HepG2 (cell line): ENCODE measurements around the gene PLEKHA6. TPM values are rescaled to one million over a fixed set of nuclear protein-coding genes. Genes with fewer than 3 reads are reported as not detected.

ENCODE experiments used
- AHR ChIP-seq: IDR thresholded peaks from 2 replicates; pipeline ENCODE4 v1.6.1; 2018; ENCODE audit warnings: missing genetic modification reagents, missing compliant biosample characterization
- ATRX ChIP-seq: sonication (generic); formaldehyde crosslinking; IDR thresholded peaks from 2 replicates; pipeline ENCODE4 v1.4.0; 2020; ENCODE audit warnings: missing genetic modification reagents, borderline replicate concordance
- HES4 ChIP-seq: sonication (generic); formaldehyde crosslinking; IDR thresholded peaks from 2 replicates; pipeline ENCODE4 v1.9.0; 2021; ENCODE audit warnings: mild to moderate bottlenecking, missing genetic modification reagents, borderline replicate concordance
- HIVEP1 ChIP-seq: sonication (generic); formaldehyde crosslinking; IDR thresholded peaks from 2 replicates; pipeline ENCODE4 v1.4.0; 2020; ENCODE audit warnings: mild to moderate bottlenecking, missing genetic modification reagents
- NCOA5 ChIP-seq: sonication (generic); formaldehyde crosslinking; IDR thresholded peaks from 2 replicates; pipeline ENCODE4 v1.4.0; 2020; ENCODE audit warnings: missing genetic modification reagents
- NONO ChIP-seq, 2 experiments: fragments of 450-650 bp in 1 of 2; sonication (generic) in 1 of 2; formaldehyde crosslinking in 1 of 2; IDR thresholded peaks in 1 of 2; conservative IDR thresholded peaks in 1 of 2; 2 replicates each; pipeline versions ENCODE4 v1.6.1 to v1.8.0; 2017 to 2022; ENCODE audit warnings: mild to moderate bottlenecking in 1 of 2, missing genetic modification reagents in 1 of 2, moderate library complexity in 1 of 2
- NR2C2 ChIP-seq: sonication (generic); formaldehyde crosslinking; IDR thresholded peaks from 2 replicates; pipeline ENCODE4 v1.4.0; 2020; ENCODE audit warnings: missing genetic modification reagents, mild to moderate bottlenecking, moderate library complexity, borderline replicate concordance
- NR2F1 ChIP-seq, 2 experiments: fragments of 450-650 bp in 1 of 2; formaldehyde crosslinking in 1 of 2; IDR thresholded peaks; 2 replicates each; pipeline versions ENCODE4 v1.5.0 to v1.6.1; 2016 to 2020; ENCODE audit warnings: mild to moderate bottlenecking in 1 of 2, missing compliant biosample characterization in 1 of 2, missing genetic modification reagents in 1 of 2, moderate library complexity in 1 of 2
- PHB2 ChIP-seq: fragments of 450-650 bp; IDR thresholded peaks from 2 replicates; pipeline ENCODE4 v1.6.1; 2018; ENCODE audit not compliant: partially characterized antibody
- POGZ ChIP-seq: sonication (generic); formaldehyde crosslinking; IDR thresholded peaks from 2 replicates; pipeline ENCODE4 v1.4.0; 2020; ENCODE audit warnings: mild to moderate bottlenecking, missing genetic modification reagents
- RARA ChIP-seq: IDR thresholded peaks from 2 replicates; pipeline ENCODE4 v1.6.1; 2016; ENCODE audit warnings: missing genetic modification reagents, missing compliant biosample characterization
- STAT5B ChIP-seq: sonication (generic); formaldehyde crosslinking; IDR thresholded peaks from 2 replicates; pipeline ENCODE4 v1.4.0; 2020; ENCODE audit warnings: missing genetic modification reagents
- ZFAT ChIP-seq: sonication (generic); formaldehyde crosslinking; conservative IDR thresholded peaks from 2 replicates; pipeline ENCODE4 v1.8.1; 2023; ENCODE audit warnings: missing genetic modification reagents, inconsistent platforms
- ZKSCAN5 ChIP-seq: sonication (generic); formaldehyde crosslinking; IDR thresholded peaks from 2 replicates; pipeline ENCODE4 v1.5.1; 2020; ENCODE audit warnings: mild to moderate bottlenecking, missing genetic modification reagents
- ZNF660 ChIP-seq: sonication (generic); formaldehyde crosslinking; IDR thresholded peaks from 2 replicates; pipeline ENCODE4 v1.5.1; 2020; ENCODE audit warnings: mild to moderate bottlenecking, low read depth, missing genetic modification reagents, borderline replicate concordance
- ZNF780A ChIP-seq: sonication (generic); formaldehyde crosslinking; IDR thresholded peaks from 2 replicates; pipeline ENCODE4 v1.8.0; 2022; ENCODE audit warnings: mild to moderate bottlenecking, missing genetic modification reagents, moderate library complexity
- polyA plus RNA-seq, 8 experiments: library from polyadenylated mRNA; depleted of rRNA in 3 of 8; stranded (reverse) in 7 of 8; unstranded in 1 of 8; fragments of >200 nt; fragmentation: Illumina TruSeq in 4 of 8; extraction: Trizol in 4 of 8; gene quantifications; 2 replicates each; pipeline versions ENCODE4 v1.2.1 to v1.2.3, GENCODE V29; 2011 to 2016; ENCODE audit warnings: low read depth in 4 of 8, missing spikeins in 1 of 8, mixed read lengths in 1 of 8; ENCODE audit not compliant: insufficient read depth in 1 of 8
- total RNA-seq, 5 experiments: library from RNA; depleted of rRNA; stranded (reverse); fragments of >200 nt; fragmentation: Illumina TruSeq; extraction: Trizol; gene quantifications; 2 replicates each; pipeline ENCODE4 v1.2.3, GENCODE V29; 2016; ENCODE audit warnings: low read depth in 1 of 5
- TF ChIP-seq, protein P1 (sequence below): IDR thresholded peaks from 2 replicates; pipeline ENCODE4 v1.6.1; 2016; ENCODE audit warnings: mild to moderate bottlenecking, missing biosample characterization, missing genetic modification reagents
- TF ChIP-seq, protein P2 (sequence below): IDR thresholded peaks from 2 replicates; pipeline ENCODE4 v1.6.1; 2018; ENCODE audit warnings: missing genetic modification reagents
- TF ChIP-seq, protein P3 (sequence below): sonication (generic); formaldehyde crosslinking; IDR thresholded peaks from 2 replicates; pipeline ENCODE4 v1.4.0; 2020; ENCODE audit warnings: missing genetic modification reagents
- TF ChIP-seq, protein P4 (sequence below): sonication (generic); formaldehyde crosslinking; IDR thresholded peaks from 2 replicates; pipeline ENCODE4 v1.8.1; 2023; ENCODE audit warnings: mild to moderate bottlenecking, missing genetic modification reagents
- TF ChIP-seq, protein P5 (sequence below): sonication (generic); formaldehyde crosslinking; IDR thresholded peaks from 2 replicates; pipeline ENCODE4 v1.4.0; 2020; ENCODE audit warnings: missing genetic modification reagents, borderline replicate concordance
- TF ChIP-seq, protein P6 (sequence below): sonication (generic); formaldehyde crosslinking; conservative IDR thresholded peaks from 2 replicates; pipeline ENCODE4 v1.4.0; 2020; ENCODE audit warnings: missing genetic modification reagents

Gene PLEKHA6
- total and polyA plus RNA-seq, 2 of the 13 experiments (the other 11 are each of a cell fraction or from before 2014, with no cell fraction given), result 5.3 to 11.4 TPM

DNA sequence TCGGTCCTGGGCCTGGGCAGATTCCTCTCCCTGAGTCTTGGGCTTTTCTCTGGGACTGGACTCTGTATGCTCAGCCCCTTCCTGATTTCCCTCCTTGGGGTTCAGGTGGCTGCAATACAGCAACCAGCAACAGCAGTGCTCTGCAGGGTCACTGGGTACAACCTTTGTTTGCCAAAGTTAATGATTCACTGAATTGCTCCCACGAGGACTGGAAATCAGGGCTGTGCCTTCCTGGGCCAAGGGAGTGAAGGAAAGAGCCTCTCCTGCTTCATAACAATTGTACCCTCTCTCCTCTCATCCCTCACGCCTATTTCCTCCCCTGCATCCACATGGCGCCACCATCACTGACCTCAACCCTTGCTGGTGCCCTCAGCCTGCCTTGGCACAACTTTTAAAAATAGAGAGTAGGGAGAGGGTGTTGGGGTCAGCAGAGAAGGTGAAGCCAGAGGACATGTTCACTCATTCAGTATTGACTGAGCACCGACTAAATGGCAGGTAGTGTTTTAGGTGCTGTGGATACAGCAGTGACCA lies 93.2 kb downstream of the PLEKHA6 start (continued):
- no peak; a peak in 1 of 4 replicates for TF ChIP-seq NR2F1 (CRISPR knock-in tag; IDR thresholded peaks at IDR 0.05)
- no peak for TF ChIP-seq NONO (IDR thresholded peaks at IDR 0.05)
- TF ChIP-seq NONO (CRISPR knock-in tag; conservative IDR thresholded peaks at IDR 0.05), result no peak
- TF ChIP-seq, protein P1, sequence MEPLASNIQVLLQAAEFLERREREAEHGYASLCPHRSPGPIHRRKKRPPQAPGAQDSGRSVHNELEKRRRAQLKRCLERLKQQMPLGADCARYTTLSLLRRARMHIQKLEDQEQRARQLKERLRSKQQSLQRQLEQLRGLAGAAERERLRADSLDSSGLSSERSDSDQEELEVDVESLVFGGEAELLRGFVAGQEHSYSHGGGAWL (CRISPR knock-in tag), result no peak
- TF ChIP-seq, protein P2, sequence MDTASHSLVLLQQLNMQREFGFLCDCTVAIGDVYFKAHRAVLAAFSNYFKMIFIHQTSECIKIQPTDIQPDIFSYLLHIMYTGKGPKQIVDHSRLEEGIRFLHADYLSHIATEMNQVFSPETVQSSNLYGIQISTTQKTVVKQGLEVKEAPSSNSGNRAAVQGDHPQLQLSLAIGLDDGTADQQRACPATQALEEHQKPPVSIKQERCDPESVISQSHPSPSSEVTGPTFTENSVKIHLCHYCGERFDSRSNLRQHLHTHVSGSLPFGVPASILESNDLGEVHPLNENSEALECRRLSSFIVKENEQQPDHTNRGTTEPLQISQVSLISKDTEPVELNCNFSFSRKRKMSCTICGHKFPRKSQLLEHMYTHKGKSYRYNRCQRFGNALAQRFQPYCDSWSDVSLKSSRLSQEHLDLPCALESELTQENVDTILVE (CRISPR knock-in tag), result peak; percentile 34; the same call in 1 of the 2 replicates
- TF ChIP-seq, protein P3, sequence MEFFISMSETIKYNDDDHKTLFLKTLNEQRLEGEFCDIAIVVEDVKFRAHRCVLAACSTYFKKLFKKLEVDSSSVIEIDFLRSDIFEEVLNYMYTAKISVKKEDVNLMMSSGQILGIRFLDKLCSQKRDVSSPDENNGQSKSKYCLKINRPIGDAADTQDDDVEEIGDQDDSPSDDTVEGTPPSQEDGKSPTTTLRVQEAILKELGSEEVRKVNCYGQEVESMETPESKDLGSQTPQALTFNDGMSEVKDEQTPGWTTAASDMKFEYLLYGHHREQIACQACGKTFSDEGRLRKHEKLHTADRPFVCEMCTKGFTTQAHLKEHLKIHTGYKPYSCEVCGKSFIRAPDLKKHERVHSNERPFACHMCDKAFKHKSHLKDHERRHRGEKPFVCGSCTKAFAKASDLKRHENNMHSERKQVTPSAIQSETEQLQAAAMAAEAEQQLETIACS, result no peak
- TF ChIP-seq, protein P4, sequence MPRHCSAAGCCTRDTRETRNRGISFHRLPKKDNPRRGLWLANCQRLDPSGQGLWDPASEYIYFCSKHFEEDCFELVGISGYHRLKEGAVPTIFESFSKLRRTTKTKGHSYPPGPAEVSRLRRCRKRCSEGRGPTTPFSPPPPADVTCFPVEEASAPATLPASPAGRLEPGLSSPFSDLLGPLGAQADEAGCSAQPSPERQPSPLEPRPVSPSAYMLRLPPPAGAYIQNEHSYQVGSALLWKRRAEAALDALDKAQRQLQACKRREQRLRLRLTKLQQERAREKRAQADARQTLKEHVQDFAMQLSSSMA (CRISPR knock-in tag), result no peak; the same call in 1 of the 2 replicates
- no peak for TF ChIP-seq NCOA5 (CRISPR knock-in tag)
- no peak for TF ChIP-seq ATRX (CRISPR knock-in tag)
- TF ChIP-seq HES4 (CRISPR knock-in tag), result no peak
- 0 out of 2 replicates have a peak, but pooled peaks have one; percentile 24 for TF ChIP-seq ZNF780A (CRISPR knock-in tag)
- no peak; the same call in 1 of the 2 replicates for TF ChIP-seq NR2C2 (CRISPR knock-in tag)
- no peak for TF ChIP-seq ZNF660 (CRISPR knock-in tag)
- TF ChIP-seq RARA (CRISPR knock-in tag), result peak; percentile 70
- TF ChIP-seq STAT5B (CRISPR knock-in tag), result no peak
- TF ChIP-seq ZFAT, result no peak
- TF ChIP-seq PHB2, result no peak
- TF ChIP-seq AHR (CRISPR knock-in tag), result no peak
- TF ChIP-seq, protein P5, sequence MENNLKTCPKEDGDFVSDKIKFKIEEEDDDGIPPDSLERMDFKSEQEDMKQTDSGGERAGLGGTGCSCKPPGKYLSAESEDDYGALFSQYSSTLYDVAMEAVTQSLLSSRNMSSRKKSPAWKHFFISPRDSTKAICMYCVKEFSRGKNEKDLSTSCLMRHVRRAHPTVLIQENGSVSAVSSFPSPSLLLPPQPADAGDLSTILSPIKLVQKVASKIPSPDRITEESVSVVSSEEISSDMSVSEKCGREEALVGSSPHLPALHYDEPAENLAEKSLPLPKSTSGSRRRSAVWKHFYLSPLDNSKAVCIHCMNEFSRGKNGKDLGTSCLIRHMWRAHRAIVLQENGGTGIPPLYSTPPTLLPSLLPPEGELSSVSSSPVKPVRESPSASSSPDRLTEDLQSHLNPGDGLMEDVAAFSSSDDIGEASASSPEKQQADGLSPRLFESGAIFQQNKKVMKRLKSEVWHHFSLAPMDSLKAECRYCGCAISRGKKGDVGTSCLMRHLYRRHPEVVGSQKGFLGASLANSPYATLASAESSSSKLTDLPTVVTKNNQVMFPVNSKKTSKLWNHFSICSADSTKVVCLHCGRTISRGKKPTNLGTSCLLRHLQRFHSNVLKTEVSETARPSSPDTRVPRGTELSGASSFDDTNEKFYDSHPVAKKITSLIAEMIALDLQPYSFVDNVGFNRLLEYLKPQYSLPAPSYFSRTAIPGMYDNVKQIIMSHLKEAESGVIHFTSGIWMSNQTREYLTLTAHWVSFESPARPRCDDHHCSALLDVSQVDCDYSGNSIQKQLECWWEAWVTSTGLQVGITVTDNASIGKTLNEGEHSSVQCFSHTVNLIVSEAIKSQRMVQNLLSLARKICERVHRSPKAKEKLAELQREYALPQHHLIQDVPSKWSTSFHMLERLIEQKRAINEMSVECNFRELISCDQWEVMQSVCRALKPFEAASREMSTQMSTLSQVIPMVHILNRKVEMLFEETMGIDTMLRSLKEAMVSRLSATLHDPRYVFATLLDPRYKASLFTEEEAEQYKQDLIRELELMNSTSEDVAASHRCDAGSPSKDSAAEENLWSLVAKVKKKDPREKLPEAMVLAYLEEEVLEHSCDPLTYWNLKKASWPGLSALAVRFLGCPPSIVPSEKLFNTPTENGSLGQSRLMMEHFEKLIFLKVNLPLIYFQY, result peak; percentile 62; the same call in 1 of the 2 replicates
- no peak for TF ChIP-seq ZKSCAN5
- no peak for TF ChIP-seq HIVEP1
- peak; percentile 47; the same call in 1 of the 2 replicates for TF ChIP-seq POGZ (CRISPR knock-in tag)
- TF ChIP-seq, protein P6, sequence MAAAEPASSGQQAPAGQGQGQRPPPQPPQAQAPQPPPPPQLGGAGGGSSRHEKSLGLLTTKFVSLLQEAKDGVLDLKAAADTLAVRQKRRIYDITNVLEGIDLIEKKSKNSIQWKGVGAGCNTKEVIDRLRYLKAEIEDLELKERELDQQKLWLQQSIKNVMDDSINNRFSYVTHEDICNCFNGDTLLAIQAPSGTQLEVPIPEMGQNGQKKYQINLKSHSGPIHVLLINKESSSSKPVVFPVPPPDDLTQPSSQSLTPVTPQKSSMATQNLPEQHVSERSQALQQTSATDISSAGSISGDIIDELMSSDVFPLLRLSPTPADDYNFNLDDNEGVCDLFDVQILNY (CRISPR knock-in tag), result no peak
